LHCN-M2 (cell line): ENCODE results near the gene RNF44. TPM values are rescaled to one million over a fixed set of nuclear protein-coding genes. Genes with fewer than 3 reads are reported as not detected.
A peak's percentile ranks its signal among the peaks of the same experiment; 100 is the strongest.

Experiments
- DNase-seq: peaks from one replicate; pipeline ENCODE4 v3.0.0-alpha.2; 2012; ENCODE audit warnings: low read depth
- polyA plus RNA-seq: library from polyadenylated mRNA; unstranded; fragments of >200 nt; gene quantifications from one replicate; pipeline ENCODE4 v1.2.1, GENCODE V29; 2012; ENCODE audit warnings: missing spikeins
- total RNA-seq: library from RNA; depleted of rRNA; stranded (reverse); fragments of >200 nt; gene quantifications from 2 replicates; pipeline ENCODE4 v1.2.3, GENCODE V29; 2014; rRNA removed

RNF44 gene
- total RNA-seq, result 5.5 and 10.5 TPM in 2 replicates
- 5.4 TPM for polyA plus RNA-seq

GRCh38 chr5:176536902-176537553, at the start of gene RNF44:
TSS of gene RNF44 (minus strand) at chr5:176537402. CDS start at chr5:176532472, 4,930 bp downstream.
- peak; percentile 96 for DNase-seq

GRCh38 chr5:176583076-176583475, 45.9 kb upstream of the RNF44 start:
- no peak for DNase-seq

DNA sequence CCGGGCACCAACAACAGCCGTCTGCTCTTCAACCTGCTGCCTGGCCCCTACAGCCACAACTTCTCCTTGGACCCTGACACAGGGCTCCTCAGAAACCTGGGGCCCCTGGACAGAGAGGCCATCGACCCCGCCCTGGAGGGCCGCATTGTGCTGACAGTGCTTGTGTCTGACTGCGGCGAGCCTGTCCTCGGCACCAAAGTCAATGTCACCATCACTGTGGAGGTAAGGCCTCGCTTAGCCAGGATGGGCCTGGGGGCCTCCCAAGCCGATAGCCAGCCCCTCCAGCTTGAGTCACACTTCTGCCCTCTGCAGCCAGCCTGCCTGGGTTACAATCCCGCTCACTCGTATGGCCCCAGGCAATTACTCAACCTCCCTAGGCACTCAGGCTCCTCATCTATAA, 44.2 kb upstream of the RNF44 start:
- DNase-seq, result no peak

DNA sequence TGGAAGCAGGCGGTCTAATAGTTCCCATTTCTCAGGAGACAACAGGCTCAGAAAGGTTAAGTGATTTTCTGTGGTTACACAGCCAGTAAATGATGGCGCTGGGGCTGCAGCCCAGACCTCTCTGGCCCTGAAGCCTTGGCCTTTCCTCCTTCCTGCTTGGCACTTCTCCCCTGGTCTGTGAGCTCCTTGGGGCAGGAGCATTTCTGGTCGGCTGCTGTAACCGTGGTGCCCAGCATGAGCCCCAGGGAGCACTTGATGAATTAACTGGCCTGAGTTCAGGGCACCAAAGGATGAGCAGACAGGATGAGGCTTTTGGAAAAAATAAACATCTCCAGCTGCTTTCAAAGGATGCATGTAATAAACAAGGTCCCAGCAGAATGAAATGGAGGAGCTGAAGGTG, 42.1 kb upstream of the RNF44 start:
- no peak for DNase-seq

- no peak for DNase-seq
These were observed 41.2 kb upstream of the RNF44 start for GRCh38 chr5:176578391-176578808.

- DNase-seq, result no peak
These were observed 40.3 kb upstream of the RNF44 start for GRCh38 chr5:176577312-176578176.

- no peak for DNase-seq
These were observed 38.6 kb upstream of the RNF44 start for GRCh38 chr5:176575488-176576422.

DNA sequence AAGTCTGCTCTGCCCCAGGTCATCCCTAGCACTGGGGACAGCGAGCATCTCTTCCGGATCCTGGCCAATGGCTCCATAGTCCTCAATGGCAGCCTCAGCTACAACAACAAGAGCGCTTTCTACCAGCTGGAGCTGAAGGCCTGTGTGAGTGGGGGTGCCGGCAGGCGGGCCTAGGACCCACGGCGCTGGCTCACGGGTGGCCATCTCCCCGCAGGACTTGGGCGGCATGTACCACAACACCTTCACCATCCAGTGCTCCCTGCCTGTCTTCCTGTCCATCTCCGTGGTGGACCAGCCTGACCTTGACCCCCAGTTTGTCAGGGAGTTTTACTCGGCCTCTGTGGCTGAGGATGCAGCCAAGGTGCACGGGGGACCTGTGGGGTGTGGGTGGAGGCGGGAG, 37.9 kb upstream of the RNF44 start:
- DNase-seq, result no peak

GRCh38 chr5:176574297-176574591, 37.0 kb upstream of the RNF44 start:
- no peak for DNase-seq

DNA sequence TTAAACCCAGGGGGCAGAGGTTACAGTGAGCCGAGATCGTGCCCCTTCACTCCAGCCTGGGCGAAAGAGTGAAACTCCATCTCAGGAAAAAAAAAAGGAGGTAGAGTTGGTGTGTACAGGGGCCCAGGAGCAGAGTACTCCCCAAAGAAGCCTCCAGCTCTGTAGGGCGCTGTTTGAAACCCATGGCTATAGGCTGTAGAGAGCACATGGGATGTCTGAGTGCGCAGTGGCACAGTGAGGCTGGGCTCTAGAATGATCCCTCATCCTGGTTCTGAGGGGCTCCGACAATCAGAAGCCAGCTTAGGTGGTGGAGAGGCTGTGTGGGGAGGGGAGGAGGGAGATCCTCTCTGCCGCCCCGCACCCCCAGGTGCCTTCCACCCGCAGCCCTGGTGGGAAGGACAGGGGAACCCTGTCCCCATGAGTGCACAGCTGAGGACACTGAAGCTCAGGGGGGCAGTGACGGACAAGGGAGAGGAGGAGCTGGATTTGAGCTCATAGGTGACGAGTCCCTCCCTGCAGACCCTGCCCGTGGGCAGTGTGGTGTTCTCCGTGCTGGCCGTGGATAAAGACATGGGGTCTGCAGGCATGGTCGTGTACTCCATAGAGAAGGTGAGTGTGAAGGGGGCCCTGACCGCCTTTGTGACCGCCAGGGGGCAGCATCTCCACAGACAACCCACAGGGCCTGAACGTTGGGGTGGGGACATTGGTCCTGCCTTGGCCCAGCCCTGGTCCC, 36.5 kb upstream of the RNF44 start:
- peak; percentile 25 for DNase-seq

DNA sequence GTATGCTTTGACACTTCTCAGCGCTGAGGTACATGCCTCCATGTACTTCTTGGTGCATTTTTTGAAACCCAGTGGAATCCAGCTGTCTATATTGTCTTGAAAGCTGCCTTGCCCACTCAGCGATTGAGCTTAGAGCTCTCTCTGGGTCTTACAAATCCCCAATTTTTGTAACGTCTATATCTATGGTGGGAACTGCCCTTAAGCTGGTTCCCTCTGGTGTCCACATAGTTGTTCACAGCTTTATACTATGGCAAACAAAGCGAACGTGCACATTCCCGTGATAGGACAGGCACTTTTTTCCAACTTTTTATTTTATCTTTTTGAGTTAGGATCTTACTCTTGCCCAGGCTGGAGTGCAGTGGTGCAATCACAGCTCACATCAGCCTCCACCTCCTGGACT, 32.8 kb upstream of the RNF44 start:
- no peak for DNase-seq

GRCh38 chr5:176568657-176569056, 31.5 kb upstream of the RNF44 start:
- DNase-seq, result no peak

DNA sequence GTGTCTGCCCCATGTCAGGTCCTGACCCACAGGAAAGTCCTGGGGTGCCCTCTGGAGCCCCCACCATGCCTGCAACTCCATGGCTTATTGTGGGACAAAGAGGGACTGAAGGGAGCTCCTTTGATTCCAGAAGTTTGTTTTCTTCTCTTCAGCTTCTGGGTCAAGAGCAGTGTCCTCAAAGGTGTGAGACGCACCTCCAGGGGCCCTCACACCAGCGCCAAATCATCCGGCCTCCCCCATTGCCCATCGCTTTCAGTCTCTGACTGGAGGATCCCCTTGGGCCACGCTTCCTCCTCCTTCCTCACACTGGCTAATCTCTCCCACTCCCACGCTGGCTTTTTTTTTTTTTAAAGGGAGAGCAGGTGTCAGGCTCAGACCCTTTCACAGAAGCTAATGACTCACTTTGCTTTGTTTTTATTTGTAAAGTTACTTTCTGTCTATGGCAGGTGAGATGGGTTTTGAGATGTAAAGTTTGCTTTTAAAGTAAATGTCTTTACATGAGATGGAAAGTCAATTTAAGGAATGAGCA, 28.6 kb upstream of the RNF44 start:
- no peak for DNase-seq

- no peak for DNase-seq
These were observed 26.8 kb upstream of the RNF44 start for GRCh38 chr5:176564002-176564401.

DNA sequence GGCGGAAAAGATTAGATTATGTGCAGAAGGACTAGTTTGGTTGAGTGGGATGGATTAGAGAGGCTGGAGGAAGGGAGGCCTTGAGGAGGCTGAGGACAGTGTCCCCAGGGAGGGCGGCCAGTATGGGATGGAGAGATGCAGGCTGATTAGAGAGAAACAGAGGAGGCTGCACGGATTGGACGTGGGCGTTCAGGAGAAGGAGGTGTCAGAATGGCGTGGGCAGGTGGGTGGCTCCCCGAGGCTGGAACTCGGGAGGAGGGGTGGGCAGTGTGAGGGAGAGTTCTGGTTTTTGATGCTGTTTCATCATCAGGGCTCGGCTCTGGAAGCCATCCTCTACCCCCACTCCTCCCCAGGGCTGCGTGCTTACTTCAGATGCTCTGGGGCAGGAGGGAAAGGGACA, 25.0 kb upstream of the RNF44 start:
- no peak for DNase-seq

- DNase-seq, result no peak
These were observed 24.1 kb upstream of the RNF44 start for GRCh38 chr5:176561259-176561658.

GRCh38 chr5:176560364-176560763, 23.2 kb upstream of the RNF44 start:
- DNase-seq, result no peak

DNA sequence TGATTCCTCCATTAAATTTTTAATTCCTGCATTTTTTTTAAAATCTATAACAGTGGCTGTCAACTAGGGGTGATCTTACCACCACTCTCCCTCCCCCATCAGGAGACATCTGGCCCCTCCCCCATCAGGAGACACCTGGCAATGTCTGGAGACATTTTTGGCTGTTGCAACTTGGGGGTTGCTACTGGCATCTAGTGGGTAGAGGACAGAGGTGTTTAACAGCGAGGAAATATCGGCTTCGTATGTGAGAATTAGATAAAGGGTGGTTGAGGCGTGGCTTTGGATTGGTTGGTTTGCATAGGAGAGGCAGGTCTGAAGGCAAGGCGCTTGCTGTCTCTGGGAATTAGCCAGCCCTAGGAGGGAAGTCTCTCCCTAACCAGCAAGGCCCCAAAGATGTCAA, 22.5 kb upstream of the RNF44 start:
- DNase-seq, result no peak

GRCh38 chr5:176557846-176558245, 20.6 kb upstream of the RNF44 start:
- DNase-seq, result no peak

DNA sequence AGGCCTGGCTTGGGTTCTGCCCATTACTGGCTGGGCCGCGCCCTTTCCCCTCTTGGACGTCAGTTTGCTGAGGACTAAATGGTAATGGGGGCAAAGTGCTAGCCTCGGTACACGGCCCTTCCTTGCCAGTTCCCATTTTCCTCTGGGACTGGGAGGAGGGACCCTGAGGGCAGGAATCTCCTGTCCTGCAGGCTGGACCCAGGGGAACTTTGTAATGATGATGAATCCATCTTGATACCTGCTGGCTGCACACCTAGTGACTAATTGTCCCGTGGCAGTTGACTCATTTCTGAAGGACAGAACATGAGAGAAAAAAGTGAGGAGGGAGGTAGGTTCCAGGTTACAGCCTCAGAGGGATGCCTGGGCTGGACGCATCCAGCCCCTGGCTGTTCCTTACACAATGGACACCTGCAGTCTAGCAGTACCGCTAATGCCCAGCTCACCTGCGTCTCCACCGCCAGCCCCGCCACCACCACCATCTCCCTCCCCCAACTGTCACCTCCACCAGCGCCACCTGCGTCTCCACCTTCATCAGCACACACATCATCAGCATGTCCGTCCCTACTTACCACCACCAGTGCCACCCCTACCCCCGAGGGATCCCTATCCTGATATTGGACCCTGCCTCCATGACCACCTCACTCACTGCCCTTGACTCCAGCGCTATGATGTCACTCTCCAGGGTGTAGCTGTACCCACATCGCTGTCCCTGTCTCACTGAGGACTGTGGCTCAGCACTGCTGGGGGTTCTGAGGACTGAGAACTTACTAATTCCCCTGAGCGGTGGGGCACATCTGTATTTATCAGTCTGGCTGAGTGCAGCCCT, 16.3 kb upstream of the RNF44 start:
- no peak for DNase-seq
